Astrocyte of the cerebellum (primary cell): ENCODE results near the gene PA2G4.

Experiments used
- DNase-seq: peaks from one replicate; pipeline ENCODE4 v3.0.0-alpha.2; 2011; ENCODE audit warnings: low read depth
- H3K4me3 ChIP-seq: 2 replicates; pipeline ENCODE4 v1.5.1; 2011; ENCODE audit warnings: mild to moderate bottlenecking, low read depth, low read length, moderate library complexity
- in situ Hi-C: cut with HindIII; loops from 2 replicates; pipeline ENCODE4 v1.10.0; 2017; ENCODE audit warnings: low sequenced_read_pairs
- TF ChIP-seq, protein P1 (sequence below): IDR thresholded peaks from 2 replicates; pipeline ENCODE4 v1.5.1; 2012; ENCODE audit warnings: low read length, low read depth, moderate library complexity, mild to moderate bottlenecking; ENCODE audit errors: missing control alignments

PA2G4 gene

DNA sequence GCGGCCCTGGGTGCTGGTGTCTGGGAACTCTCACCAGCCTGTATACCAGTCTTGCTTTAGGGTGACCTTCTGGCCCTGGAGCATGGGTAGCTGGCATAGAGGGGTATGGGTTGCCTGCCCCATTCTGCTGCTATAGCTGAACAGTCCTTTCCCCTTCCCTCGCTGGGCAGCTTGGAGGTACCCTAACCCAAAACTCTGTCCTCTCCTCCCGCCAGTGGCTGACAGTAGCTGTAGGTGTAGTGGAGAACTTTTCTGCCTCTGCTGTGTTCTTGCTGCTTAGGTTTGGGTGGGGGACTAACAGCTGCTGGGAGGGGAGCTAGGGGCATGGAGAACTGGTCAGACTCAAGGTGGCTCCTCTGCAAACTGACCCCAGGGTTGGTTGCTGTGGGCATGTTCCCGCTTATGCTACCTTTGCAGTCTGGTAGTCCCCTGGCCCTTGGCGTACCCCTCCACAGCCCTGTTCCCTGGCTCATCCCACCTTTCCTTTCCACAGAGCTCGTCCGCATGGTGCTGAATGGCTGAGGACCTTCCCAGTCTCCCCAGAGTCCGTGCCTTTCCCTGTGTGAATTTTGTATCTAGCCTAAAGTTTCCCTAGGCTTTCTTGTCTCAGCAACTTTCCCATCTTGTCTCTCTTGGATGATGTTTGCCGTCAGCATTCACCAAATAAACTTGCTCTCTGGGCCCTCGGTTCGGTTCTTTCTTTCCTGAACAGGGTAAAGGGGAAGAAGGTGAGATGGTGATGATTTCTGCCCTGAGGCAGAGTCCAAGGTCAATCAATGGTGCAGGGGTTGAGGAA, 56.7 kb downstream of the PA2G4 start:
- TF ChIP-seq, protein P1, sequence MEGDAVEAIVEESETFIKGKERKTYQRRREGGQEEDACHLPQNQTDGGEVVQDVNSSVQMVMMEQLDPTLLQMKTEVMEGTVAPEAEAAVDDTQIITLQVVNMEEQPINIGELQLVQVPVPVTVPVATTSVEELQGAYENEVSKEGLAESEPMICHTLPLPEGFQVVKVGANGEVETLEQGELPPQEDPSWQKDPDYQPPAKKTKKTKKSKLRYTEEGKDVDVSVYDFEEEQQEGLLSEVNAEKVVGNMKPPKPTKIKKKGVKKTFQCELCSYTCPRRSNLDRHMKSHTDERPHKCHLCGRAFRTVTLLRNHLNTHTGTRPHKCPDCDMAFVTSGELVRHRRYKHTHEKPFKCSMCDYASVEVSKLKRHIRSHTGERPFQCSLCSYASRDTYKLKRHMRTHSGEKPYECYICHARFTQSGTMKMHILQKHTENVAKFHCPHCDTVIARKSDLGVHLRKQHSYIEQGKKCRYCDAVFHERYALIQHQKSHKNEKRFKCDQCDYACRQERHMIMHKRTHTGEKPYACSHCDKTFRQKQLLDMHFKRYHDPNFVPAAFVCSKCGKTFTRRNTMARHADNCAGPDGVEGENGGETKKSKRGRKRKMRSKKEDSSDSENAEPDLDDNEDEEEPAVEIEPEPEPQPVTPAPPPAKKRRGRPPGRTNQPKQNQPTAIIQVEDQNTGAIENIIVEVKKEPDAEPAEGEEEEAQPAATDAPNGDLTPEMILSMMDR, result no peak
- no peak for DNase-seq
- peak overlapping the region; percentile 90 for H3K4me3 ChIP-seq

DNA sequence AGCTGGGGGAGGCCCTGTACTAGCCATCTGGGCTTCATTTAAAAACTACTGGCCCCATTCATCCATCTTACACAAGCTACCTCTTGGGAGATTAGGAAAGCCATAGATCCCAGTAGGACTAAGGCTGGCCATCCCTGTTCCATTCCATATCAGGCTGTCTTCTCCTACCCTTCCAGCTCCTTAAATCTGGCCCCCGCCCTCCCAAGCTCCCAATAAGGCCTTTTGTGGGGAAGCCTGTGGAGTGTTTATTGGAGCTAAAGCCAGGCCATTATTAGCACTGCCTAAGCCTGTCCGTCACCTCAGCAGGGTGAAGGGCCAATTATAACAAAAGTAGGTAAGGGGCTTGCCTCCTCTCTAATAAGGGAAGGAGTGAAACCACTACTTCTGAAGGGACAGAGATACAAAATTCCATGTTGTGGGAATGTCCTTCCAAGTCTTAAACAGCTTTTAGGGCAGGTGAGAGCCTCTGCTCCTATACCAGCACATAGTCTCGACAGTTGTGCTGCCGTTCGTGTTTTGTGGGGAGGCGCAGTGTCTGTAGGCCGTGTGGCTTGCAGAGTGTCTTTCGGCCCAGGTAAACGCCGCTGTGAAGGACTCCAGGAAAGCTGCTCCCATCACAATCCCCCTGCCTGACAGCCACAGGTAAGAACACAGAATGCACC, 57.5 kb downstream of the PA2G4 start:
- DNase-seq, result no peak
- in situ Hi-C loops, result no loop called here
- TF ChIP-seq, protein P1, result no peak
- no peak overlapping the region for H3K4me3 ChIP-seq

More for the DNA sequence above, 56.7 kb downstream of the PA2G4 start:
- in situ Hi-C loops, result no loop called here

DNA sequence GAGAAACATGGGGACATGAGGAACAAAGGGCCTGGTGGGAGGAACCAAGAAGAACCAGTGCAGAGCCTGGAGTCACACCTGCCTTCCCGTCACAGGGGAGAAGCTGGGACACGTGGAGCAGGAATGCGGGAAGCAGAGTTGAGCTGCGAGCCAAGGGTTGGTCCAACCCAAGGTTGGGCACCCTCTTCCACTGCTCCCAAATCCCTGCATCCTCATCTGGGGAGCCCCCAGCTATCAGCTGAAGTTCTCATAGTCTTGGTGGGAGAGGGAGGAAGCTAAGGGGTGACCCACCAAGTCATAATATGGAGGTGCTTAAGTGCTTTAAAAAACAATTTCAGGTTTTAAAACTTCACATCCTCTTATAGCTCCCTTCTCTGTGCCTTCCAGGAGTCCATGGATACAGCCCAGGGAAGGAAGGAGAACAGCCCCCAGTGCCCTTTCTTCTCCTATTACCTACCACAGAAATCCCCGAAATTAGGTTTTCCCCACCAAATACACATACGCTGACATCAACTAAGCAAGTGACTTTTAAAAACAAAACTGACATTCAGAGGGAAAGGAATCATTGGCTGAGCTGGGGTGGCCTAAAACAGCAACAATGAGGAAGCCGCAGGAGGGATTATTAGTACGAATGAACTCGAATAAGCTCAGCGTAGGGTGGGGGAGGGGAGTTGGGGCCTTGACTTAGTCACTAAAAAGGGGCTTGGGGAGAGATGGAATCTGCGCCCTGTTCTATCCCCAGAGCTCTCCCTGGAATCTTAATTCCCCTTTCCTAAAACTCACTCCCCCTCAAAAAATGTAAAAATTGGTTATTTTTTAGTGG, 58.3 kb downstream of the PA2G4 start:
- H3K4me3 ChIP-seq, result no peak overlapping the region
- DNase-seq, result no peak
- TF ChIP-seq, protein P1, result no peak
- in situ Hi-C loops, result no loop called here
